GM12878 (cell line): ENCODE measurements around the gene PSME3. TPM values are rescaled to one million over a fixed set of nuclear protein-coding genes. Genes with fewer than 3 reads are reported as not detected.

ENCODE experiments used
- ATAC-seq: fragments of 200-7000 bp; cut with Tn5 transposase; 3 replicates; pipeline ENCODE4 v1.9.1; 2020; ENCODE audit warnings: mild to moderate bottlenecking, moderate library complexity
- BruUV-seq: library from RNA; stranded (reverse); fragments of 400-500 nt; replicated peaks from 2 replicates; lab custom pipeline; 2021; lab: Mats Ljungman, UMichigan
- CTCF ChIA-PET: fragments of 300-600 bp; sonication (Branson Sonifier 250); formaldehyde crosslinking; extraction: SDS; loops from one replicate; lab custom pipeline; 2021; ENCODE audit warnings: inconsistent platforms; lab: Yijun Ruan, JAX
- POLR2A ChIA-PET: fragments of 350-600 bp; formaldehyde crosslinking; extraction: SDS; loops from one replicate; lab custom pipeline; 2021; ENCODE audit warnings: inconsistent platforms; lab: Charles Lee
- RAD21 ChIA-PET: fragments of 300-600 bp; sonication (Branson Sonifier 250); formaldehyde crosslinking; loops from one replicate; lab custom pipeline; 2023; ENCODE audit warnings: antibody characterized with exemption; ENCODE audit not compliant: unreplicated experiment; lab: Charles Lee
- SMC1A ChIA-PET: fragments of 300-600 bp; sonication (Branson Sonifier 250); formaldehyde crosslinking; loops from one replicate; lab custom pipeline; 2023; ENCODE audit not compliant: unreplicated experiment, uncharacterized antibody; lab: Charles Lee
- DNase-seq: peaks from one replicate; pipeline ENCODE4 v3.0.0-alpha.2; 2011; ENCODE audit warnings: low read depth, low spot score
- FAIRE-seq: peaks from 3 replicates; lab custom pipeline; 2011; peaks lifted over from hg19 to GRCh38; lab: Jason Lieb, UNC
- H2AFZ ChIP-seq: 2 replicates; pipeline ENCODE4 v1.6.0; 2011; ENCODE audit warnings: low read depth, low read length, control low read depth; ENCODE audit not compliant: control insufficient read depth
- H3K27ac ChIP-seq: 2 replicates; pipeline ENCODE4 v1.5.1; 2011; ENCODE audit warnings: control low read depth; ENCODE audit not compliant: control insufficient read depth, insufficient read depth
- H3K27me3 ChIP-seq, 2 experiments: replicated peaks in 1 of 2; 2 replicates each; pipeline versions ENCODE4 v1.6.0 to v1.6.1; 2011; ENCODE audit warnings: low read length in 1 of 2; ENCODE audit not compliant: control insufficient read depth in 2 of 2, insufficient read depth in 2 of 2
- H3K36me3 ChIP-seq, 2 experiments: 2 replicates each; pipeline ENCODE4 v1.5.1; 2011; ENCODE audit warnings: low read length in 1 of 2; ENCODE audit not compliant: control insufficient read depth in 2 of 2, insufficient read depth in 2 of 2
- H3K4me1 ChIP-seq: 2 replicates; pipeline ENCODE4 v1.6.1; 2011; ENCODE audit warnings: mild to moderate bottlenecking, low read length, moderate library complexity, mixed read lengths; ENCODE audit not compliant: control insufficient read depth, insufficient read depth
- H3K4me2 ChIP-seq: 2 replicates; pipeline ENCODE4 v1.6.0; 2011; ENCODE audit warnings: control low read depth; ENCODE audit not compliant: control insufficient read depth, insufficient read depth
- H3K4me3 ChIP-seq: fragments of 200-600 bp; sonication (generic); 2 replicates; pipeline ENCODE4 v1.5.1; 2016
- H3K79me2 ChIP-seq: 2 replicates; pipeline ENCODE4 v1.6.0; 2011; ENCODE audit warnings: low read length; ENCODE audit not compliant: control insufficient read depth, insufficient read depth
- H3K9ac ChIP-seq: 2 replicates; pipeline ENCODE4 v1.8.0; 2011; ENCODE audit warnings: low read length, control low read depth, mixed read lengths; ENCODE audit not compliant: control insufficient read depth, insufficient read depth
- H3K9me3 ChIP-seq: replicated peaks from 3 replicates; pipeline ENCODE4 v1.5.1; 2011; ENCODE audit warnings: mild to moderate bottlenecking, low read length; ENCODE audit not compliant: control insufficient read depth, insufficient read depth
- H4K20me1 ChIP-seq: 2 replicates; pipeline ENCODE4 v1.6.0; 2011; ENCODE audit not compliant: control insufficient read depth, insufficient read depth
- EGR1 ChIP-seq, 2 experiments: IDR thresholded peaks; 1 replicate in 1 of 2; 2 replicates in 1 of 2; pipeline ENCODE4 v1.6.1; 2011 to 2012; ENCODE audit warnings: low read depth in 2 of 2, low read length in 2 of 2, borderline replicate concordance in 1 of 2, mild to moderate bottlenecking in 1 of 2, moderate library complexity in 1 of 2
- IKZF1 ChIP-seq: fragments of 450-650 bp; conservative IDR thresholded peaks from 2 replicates; pipeline ENCODE4 v1.6.1; 2017; ENCODE audit warnings: antibody characterized with exemption, mild to moderate bottlenecking
- KLF5 ChIP-seq: fragments of 450-650 bp; IDR thresholded peaks from 2 replicates; pipeline ENCODE4 v1.6.1; 2014; ENCODE audit warnings: mild to moderate bottlenecking; ENCODE audit not compliant: partially characterized antibody
- NRF1 ChIP-seq: conservative IDR thresholded peaks from 2 replicates; pipeline ENCODE4 v1.6.1; 2011; ENCODE audit warnings: mild to moderate bottlenecking, low read depth, low read length, improper control_type of control experiment
- YY1 ChIP-seq: IDR thresholded peaks from 2 replicates; pipeline ENCODE4 v1.6.1; 2011; ENCODE audit warnings: low read depth, mild to moderate bottlenecking, low read length
- ZNF24 ChIP-seq: fragments of 450-650 bp; IDR thresholded peaks from 2 replicates; pipeline ENCODE4 v1.6.1; 2017; ENCODE audit warnings: antibody characterized with exemption, mild to moderate bottlenecking
- WGBS: methylation state at CpG from one replicate; pipeline ENCODE4 v1.1.6; 2016; ENCODE audit warnings: low lambda C conversion rate; ENCODE audit not compliant: insufficient replicate concordance, insufficient coverage; ENCODE audit errors: missing lambda C conversion rate; 5-methylcytosine and 5-hydroxymethylcytosine counted together
- in situ Hi-C: fragments of 300-500 bp; cut with MboI; formaldehyde crosslinking; loops from 9 replicates; pipeline ENCODE4 v1.14.3; 2018; ENCODE audit warnings: mixed read lengths
- intact Hi-C: fragments of 100-400 bp; cut with micrococcal nuclease; formaldehyde crosslinking; loops from one replicate; pipeline ENCODE4 v1.14.2; 2022; ENCODE audit not compliant: unreplicated experiment
- polyA plus RNA-seq, 11 experiments: library from polyadenylated mRNA; depleted of rRNA in 4 of 11; unstranded in 6 of 11; stranded (reverse) in 5 of 11; fragments of >200 nt; fragmentation: Nextera tagmentation in 4 of 11; fragmentation: Illumina TruSeq in 1 of 11; extraction: Ambion mirVana in 4 of 11; extraction: Trizol in 1 of 11; gene quantifications; 1 replicate in 1 of 11; 2 replicates in 10 of 11; pipeline versions ENCODE4 v1.2.1 to v1.2.3, GENCODE V29; 2011 to 2016; ENCODE audit warnings: inconsistent platforms in 2 of 11, missing spikeins in 2 of 11, low read depth in 1 of 11
- total RNA-seq, 4 experiments: library from RNA; depleted of rRNA in 3 of 4; stranded (reverse); fragments of >200 nt in 3 of 4; fragmentation: Illumina TruSeq in 1 of 4; extraction: Trizol in 1 of 4; gene quantifications; 2 replicates each; pipeline versions ENCODE4 v1.2.1 to v1.2.3, GENCODE V29; 2013 to 2021
- TF ChIP-seq, protein P1 (sequence below): fragments of 150-350 bp; IDR thresholded peaks from 2 replicates; pipeline ENCODE4 v1.6.1; 2016; ENCODE audit warnings: low read depth, low read length
- TF ChIP-seq, protein P2 (sequence below), 3 experiments: IDR thresholded peaks in 2 of 3; conservative IDR thresholded peaks in 1 of 3; 2 replicates each; pipeline ENCODE4 v1.5.1; 2011; ENCODE audit warnings: low read depth in 3 of 3, low read length in 3 of 3, mild to moderate bottlenecking in 3 of 3, control low read depth in 2 of 3, moderate library complexity in 2 of 3, inconsistent platforms in 1 of 3, mixed read lengths in 1 of 3; ENCODE audit not compliant: control insufficient read depth in 2 of 3, insufficient read depth in 1 of 3; ENCODE audit errors: extremely low read depth in 1 of 3
- TF ChIP-seq, protein P3 (sequence below): IDR thresholded peaks from 2 replicates; pipeline ENCODE4 v1.6.1; 2012; ENCODE audit warnings: improper control_type of control experiment, low read depth, low read length; ENCODE audit not compliant: insufficient replicate concordance

Gene PSME3
- total and polyA plus RNA-seq, 10 of the 15 experiments (the other 5 are each of a cell fraction or from before 2014, with no cell fraction given) = 26.9 to 330 (median 137) TPM

DNA sequence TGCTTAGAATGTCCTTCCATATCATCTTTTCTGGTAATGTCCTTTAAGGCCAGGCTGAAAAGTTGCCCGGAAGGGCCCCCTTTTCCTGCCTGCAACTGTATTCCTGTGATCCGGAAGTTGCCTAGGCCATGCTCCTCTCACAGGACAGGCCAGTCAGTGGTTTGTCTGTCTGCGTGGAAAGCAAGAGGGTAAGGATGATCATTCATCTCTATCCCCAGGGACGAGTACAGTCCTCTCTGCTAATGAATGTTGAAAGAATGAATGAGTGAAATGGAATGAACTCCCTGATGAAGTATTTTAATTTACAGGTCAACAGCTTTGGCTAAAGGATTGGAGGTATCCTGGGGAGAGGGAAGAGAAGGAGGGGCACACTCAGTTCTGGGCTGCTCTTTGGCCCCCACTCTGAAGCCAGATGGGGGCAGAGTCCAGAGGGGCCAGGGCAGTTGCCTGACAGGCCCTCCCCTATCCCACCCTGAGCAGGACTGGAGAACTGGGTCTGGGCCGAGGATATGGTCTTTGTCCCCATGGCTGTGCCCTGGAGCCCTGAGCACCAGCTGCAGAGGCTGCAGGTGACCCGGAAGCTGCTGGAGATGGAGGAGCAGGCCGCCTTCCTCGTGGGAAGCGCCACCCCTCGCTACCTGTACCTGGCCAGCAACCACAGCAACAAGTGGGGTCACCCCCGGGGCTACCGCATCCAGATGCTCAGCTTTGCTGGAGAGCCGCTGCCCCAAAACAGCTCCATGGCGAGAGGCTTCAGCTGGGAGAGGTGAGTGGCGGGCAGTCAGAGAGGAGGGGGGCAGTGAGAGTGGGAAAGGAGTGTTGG lies 21.0 kb downstream of the PSME3 start (continued):
- TF ChIP-seq YY1 = no peak
- TF ChIP-seq, protein P1, sequence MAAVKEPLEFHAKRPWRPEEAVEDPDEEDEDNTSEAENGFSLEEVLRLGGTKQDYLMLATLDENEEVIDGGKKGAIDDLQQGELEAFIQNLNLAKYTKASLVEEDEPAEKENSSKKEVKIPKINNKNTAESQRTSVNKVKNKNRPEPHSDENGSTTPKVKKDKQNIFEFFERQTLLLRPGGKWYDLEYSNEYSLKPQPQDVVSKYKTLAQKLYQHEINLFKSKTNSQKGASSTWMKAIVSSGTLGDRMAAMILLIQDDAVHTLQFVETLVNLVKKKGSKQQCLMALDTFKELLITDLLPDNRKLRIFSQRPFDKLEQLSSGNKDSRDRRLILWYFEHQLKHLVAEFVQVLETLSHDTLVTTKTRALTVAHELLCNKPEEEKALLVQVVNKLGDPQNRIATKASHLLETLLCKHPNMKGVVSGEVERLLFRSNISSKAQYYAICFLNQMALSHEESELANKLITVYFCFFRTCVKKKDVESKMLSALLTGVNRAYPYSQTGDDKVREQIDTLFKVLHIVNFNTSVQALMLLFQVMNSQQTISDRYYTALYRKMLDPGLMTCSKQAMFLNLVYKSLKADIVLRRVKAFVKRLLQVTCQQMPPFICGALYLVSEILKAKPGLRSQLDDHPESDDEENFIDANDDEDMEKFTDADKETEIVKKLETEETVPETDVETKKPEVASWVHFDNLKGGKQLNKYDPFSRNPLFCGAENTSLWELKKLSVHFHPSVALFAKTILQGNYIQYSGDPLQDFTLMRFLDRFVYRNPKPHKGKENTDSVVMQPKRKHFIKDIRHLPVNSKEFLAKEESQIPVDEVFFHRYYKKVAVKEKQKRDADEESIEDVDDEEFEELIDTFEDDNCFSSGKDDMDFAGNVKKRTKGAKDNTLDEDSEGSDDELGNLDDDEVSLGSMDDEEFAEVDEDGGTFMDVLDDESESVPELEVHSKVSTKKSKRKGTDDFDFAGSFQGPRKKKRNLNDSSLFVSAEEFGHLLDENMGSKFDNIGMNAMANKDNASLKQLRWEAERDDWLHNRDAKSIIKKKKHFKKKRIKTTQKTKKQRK = no peak
- no peak for TF ChIP-seq KLF5

DNA sequence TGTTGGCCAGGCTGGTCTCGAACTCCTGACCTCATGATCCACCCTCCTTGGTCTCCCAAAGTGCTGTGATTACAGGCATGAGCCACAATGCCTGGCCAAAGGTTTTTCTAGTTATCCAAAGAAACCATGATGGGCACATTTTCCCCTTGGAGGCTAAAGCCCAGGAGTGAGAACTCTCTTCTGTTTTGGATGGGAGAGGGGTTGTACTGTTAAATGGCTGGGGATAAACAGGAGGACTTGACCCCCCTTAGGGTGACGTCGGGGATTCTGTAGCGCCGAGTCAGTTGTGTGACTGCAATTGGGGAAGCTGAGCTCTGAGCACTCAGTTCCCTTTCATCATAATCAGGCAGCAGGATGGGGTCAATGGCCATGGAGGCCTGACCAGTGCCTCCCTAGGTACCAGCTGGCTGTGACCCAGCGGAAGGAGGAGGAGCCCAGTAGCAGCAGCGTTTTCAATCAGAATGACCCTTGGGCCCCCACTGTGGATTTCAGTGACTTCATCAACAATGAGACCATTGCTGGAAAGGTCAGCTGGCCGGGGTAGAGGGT lies 21.9 kb downstream of the PSME3 start:
- DNase-seq = no peak
- ChIA-PET RAD21 (no interaction called here), SMC1A (no interaction called here), POLR2A (no interaction called here), CTCF (interaction anchor here (0.7 kb wide), 1 partner anchor 314 kb away, joined by 3 read pairs; no protein-coding TSS in a partner anchor)
- H3K4me2 ChIP-seq = no peak overlapping the region
- WGBS = 71% methylated on average over 8 of the region's 8 CpGs
- H4K20me1 ChIP-seq = no peaks in the 10 kb centered on the region
- no peaks in the 10 kb centered on the region for H3K4me1 ChIP-seq
- H3K36me3 ChIP-seq = no peaks in the 10 kb centered on the region
- H3K9ac ChIP-seq = no peak overlapping the region
- no peak overlapping the region for H3K27ac ChIP-seq
- H2AFZ ChIP-seq = no peak overlapping the region
- no TSS peak for BruUV-seq
- ATAC-seq = no peak
- H3K27me3 ChIP-seq = no peaks in the 10 kb centered on the region
- in situ Hi-C loops = no loop called here
- no peak overlapping the region for H3K4me3 ChIP-seq
- intact Hi-C loops = no loop called here
- H3K79me2 ChIP-seq = no peaks in the 10 kb centered on the region
- no peak for FAIRE-seq
- no peaks in the 10 kb centered on the region for H3K9me3 ChIP-seq
- TF ChIP-seq, protein P2, sequence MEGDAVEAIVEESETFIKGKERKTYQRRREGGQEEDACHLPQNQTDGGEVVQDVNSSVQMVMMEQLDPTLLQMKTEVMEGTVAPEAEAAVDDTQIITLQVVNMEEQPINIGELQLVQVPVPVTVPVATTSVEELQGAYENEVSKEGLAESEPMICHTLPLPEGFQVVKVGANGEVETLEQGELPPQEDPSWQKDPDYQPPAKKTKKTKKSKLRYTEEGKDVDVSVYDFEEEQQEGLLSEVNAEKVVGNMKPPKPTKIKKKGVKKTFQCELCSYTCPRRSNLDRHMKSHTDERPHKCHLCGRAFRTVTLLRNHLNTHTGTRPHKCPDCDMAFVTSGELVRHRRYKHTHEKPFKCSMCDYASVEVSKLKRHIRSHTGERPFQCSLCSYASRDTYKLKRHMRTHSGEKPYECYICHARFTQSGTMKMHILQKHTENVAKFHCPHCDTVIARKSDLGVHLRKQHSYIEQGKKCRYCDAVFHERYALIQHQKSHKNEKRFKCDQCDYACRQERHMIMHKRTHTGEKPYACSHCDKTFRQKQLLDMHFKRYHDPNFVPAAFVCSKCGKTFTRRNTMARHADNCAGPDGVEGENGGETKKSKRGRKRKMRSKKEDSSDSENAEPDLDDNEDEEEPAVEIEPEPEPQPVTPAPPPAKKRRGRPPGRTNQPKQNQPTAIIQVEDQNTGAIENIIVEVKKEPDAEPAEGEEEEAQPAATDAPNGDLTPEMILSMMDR (IDR thresholded peaks at IDR 0.05 in 2 of 3, conservative IDR thresholded peaks at IDR 0.05 in 1 of 3; ENCODE audit: control insufficient read depth in 2 of 3, extremely low read depth in 1 of 3, insufficient read depth in 1 of 3, low read depth in 3 of 3, low read length in 3 of 3) = no peak
- no peak for TF ChIP-seq ZNF24
- no peak for TF ChIP-seq NRF1
- TF ChIP-seq IKZF1 = no peak
- no peak for TF ChIP-seq EGR1 (IDR thresholded peaks at IDR 0.05; ENCODE audit: borderline replicate concordance in 1 of 2, low read depth in 2 of 2, low read length in 2 of 2)
- TF ChIP-seq, protein P3, sequence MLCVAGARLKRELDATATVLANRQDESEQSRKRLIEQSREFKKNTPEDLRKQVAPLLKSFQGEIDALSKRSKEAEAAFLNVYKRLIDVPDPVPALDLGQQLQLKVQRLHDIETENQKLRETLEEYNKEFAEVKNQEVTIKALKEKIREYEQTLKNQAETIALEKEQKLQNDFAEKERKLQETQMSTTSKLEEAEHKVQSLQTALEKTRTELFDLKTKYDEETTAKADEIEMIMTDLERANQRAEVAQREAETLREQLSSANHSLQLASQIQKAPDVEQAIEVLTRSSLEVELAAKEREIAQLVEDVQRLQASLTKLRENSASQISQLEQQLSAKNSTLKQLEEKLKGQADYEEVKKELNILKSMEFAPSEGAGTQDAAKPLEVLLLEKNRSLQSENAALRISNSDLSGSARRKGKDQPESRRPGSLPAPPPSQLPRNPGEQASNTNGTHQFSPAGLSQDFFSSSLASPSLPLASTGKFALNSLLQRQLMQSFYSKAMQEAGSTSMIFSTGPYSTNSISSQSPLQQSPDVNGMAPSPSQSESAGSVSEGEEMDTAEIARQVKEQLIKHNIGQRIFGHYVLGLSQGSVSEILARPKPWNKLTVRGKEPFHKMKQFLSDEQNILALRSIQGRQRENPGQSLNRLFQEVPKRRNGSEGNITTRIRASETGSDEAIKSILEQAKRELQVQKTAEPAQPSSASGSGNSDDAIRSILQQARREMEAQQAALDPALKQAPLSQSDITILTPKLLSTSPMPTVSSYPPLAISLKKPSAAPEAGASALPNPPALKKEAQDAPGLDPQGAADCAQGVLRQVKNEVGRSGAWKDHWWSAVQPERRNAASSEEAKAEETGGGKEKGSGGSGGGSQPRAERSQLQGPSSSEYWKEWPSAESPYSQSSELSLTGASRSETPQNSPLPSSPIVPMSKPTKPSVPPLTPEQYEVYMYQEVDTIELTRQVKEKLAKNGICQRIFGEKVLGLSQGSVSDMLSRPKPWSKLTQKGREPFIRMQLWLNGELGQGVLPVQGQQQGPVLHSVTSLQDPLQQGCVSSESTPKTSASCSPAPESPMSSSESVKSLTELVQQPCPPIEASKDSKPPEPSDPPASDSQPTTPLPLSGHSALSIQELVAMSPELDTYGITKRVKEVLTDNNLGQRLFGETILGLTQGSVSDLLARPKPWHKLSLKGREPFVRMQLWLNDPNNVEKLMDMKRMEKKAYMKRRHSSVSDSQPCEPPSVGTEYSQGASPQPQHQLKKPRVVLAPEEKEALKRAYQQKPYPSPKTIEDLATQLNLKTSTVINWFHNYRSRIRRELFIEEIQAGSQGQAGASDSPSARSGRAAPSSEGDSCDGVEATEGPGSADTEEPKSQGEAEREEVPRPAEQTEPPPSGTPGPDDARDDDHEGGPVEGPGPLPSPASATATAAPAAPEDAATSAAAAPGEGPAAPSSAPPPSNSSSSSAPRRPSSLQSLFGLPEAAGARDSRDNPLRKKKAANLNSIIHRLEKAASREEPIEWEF = no peak
